Mesenchymal stem cell (in vitro differentiated cells and primary cell): ENCODE measurements around the gene HIP1.

Experiments
- DNase-seq: peaks from one replicate; pipeline ENCODE4 v3.0.0-alpha.2; 2013
- H2AFZ ChIP-seq: one replicate; pipeline ENCODE4 v1.6.1; 2013; ENCODE audit warnings: low read depth, mild to moderate bottlenecking, control low read depth, inconsistent platforms, low read length, moderate library complexity
- H2AK5ac ChIP-seq: 2 replicates; pipeline ENCODE4 v1.6.1; 2013; ENCODE audit warnings: low read length, moderate library complexity, mild to moderate bottlenecking, inconsistent platforms; ENCODE audit not compliant: severe bottlenecking
- H2BK120ac ChIP-seq: one replicate; pipeline ENCODE4 v1.6.1; 2013; ENCODE audit warnings: low read depth, mild to moderate bottlenecking, inconsistent platforms, low read length, moderate library complexity
- H2BK12ac ChIP-seq, 2 experiments: one replicate each; pipeline ENCODE4 v1.6.1; 2013; ENCODE audit warnings: inconsistent platforms in 2 of 2, low read length in 2 of 2, mild to moderate bottlenecking in 2 of 2, moderate library complexity in 2 of 2, control low read depth in 1 of 2
- H2BK15ac ChIP-seq: one replicate; pipeline ENCODE4 v1.6.1; 2013; ENCODE audit warnings: mild to moderate bottlenecking, low read depth, inconsistent platforms; ENCODE audit not compliant: poor library complexity, severe bottlenecking
- H2BK5ac ChIP-seq: 2 replicates; pipeline ENCODE4 v1.6.1; 2013; ENCODE audit warnings: low read depth, mild to moderate bottlenecking, low read length, control low read depth, inconsistent platforms; ENCODE audit not compliant: poor library complexity, severe bottlenecking
- H3K14ac ChIP-seq, 2 experiments: one replicate each; pipeline ENCODE4 v1.6.1; 2013; ENCODE audit warnings: inconsistent platforms in 2 of 2, low read length in 2 of 2, control low read depth in 1 of 2, mild to moderate bottlenecking in 1 of 2, moderate library complexity in 1 of 2
- H3K18ac ChIP-seq, 2 experiments: one replicate each; pipeline ENCODE4 v1.6.1; 2013; ENCODE audit warnings: inconsistent platforms in 2 of 2, low read length in 2 of 2, control low read depth in 1 of 2, low read depth in 1 of 2, mild to moderate bottlenecking in 1 of 2
- H3K23ac ChIP-seq, 2 experiments: one replicate each; pipeline ENCODE4 v1.6.1; 2013; ENCODE audit warnings: inconsistent platforms in 2 of 2, low read length in 2 of 2, mild to moderate bottlenecking in 2 of 2, moderate library complexity in 2 of 2, control low read depth in 1 of 2
- H3K27ac ChIP-seq: 2 replicates; pipeline ENCODE4 v1.5.1; 2013; ENCODE audit warnings: mild to moderate bottlenecking, moderate library complexity, low read length, control low read depth, inconsistent platforms; ENCODE audit not compliant: poor library complexity, severe bottlenecking
- H3K27me3 ChIP-seq, 2 experiments: 2 replicates each; pipeline versions ENCODE4 v1.6.1 to v1.7.0; 2013; ENCODE audit warnings: low read length in 2 of 2, mild to moderate bottlenecking in 2 of 2, moderate library complexity in 2 of 2, control low read depth in 1 of 2, inconsistent platforms in 1 of 2; ENCODE audit not compliant: control insufficient read depth in 1 of 2, insufficient read depth in 1 of 2
- H3K36me3 ChIP-seq, 2 experiments: 2 replicates each; pipeline versions ENCODE4 v1.6.1 to v1.7.0; 2013; ENCODE audit warnings: low read length in 2 of 2, control low read depth in 1 of 2, inconsistent platforms in 1 of 2, low read depth in 1 of 2, mild to moderate bottlenecking in 1 of 2; ENCODE audit not compliant: insufficient read depth in 2 of 2, control insufficient read depth in 1 of 2
- H3K4ac ChIP-seq, 2 experiments: one replicate each; pipeline ENCODE4 v1.6.1; 2013; ENCODE audit warnings: inconsistent platforms in 2 of 2, low read length in 2 of 2, mild to moderate bottlenecking in 2 of 2, moderate library complexity in 2 of 2, control low read depth in 1 of 2, low read depth in 1 of 2
- H3K4me1 ChIP-seq: 2 replicates; pipeline ENCODE4 v1.6.1; 2013; ENCODE audit warnings: low read depth, low read length, control low read depth; ENCODE audit not compliant: control insufficient read depth, insufficient read depth
- H3K4me2 ChIP-seq: 2 replicates; pipeline ENCODE4 v1.6.1; 2013; ENCODE audit warnings: low read length, mild to moderate bottlenecking, inconsistent platforms; ENCODE audit not compliant: poor library complexity, severe bottlenecking
- H3K4me3 ChIP-seq, 2 experiments: 2 replicates each; pipeline versions ENCODE4 v1.5.1 to v1.7.0; 2013; ENCODE audit warnings: low read length in 2 of 2, mild to moderate bottlenecking in 2 of 2, control low read depth in 1 of 2, low read depth in 1 of 2; ENCODE audit not compliant: insufficient read depth in 1 of 2
- H3K79me1 ChIP-seq: replicated peaks from 2 replicates; pipeline ENCODE4 v1.6.1; 2013; ENCODE audit warnings: mild to moderate bottlenecking, control low read depth, low read length, inconsistent platforms; ENCODE audit not compliant: poor library complexity, severe bottlenecking
- H3K9ac ChIP-seq: 2 replicates; pipeline ENCODE4 v1.7.0; 2013; ENCODE audit warnings: mild to moderate bottlenecking, low read length, moderate library complexity
- H3K9me3 ChIP-seq: 2 replicates; pipeline ENCODE4 v1.7.0; 2013; ENCODE audit warnings: mild to moderate bottlenecking, low read length; ENCODE audit not compliant: control insufficient read depth
- H4K8ac ChIP-seq: one replicate; pipeline ENCODE4 v1.6.1; 2013; ENCODE audit warnings: inconsistent platforms, mild to moderate bottlenecking, low read length, moderate library complexity
- H4K91ac ChIP-seq: one replicate; pipeline ENCODE4 v1.6.1; 2013; ENCODE audit warnings: mild to moderate bottlenecking, low read length, inconsistent platforms
- WGBS: methylation state at CpG from one replicate; pipeline ENCODE4 v1.1.7; 2013; ENCODE audit warnings: mixed read lengths; 5-methylcytosine and 5-hydroxymethylcytosine counted together

HIP1 gene

DNA sequence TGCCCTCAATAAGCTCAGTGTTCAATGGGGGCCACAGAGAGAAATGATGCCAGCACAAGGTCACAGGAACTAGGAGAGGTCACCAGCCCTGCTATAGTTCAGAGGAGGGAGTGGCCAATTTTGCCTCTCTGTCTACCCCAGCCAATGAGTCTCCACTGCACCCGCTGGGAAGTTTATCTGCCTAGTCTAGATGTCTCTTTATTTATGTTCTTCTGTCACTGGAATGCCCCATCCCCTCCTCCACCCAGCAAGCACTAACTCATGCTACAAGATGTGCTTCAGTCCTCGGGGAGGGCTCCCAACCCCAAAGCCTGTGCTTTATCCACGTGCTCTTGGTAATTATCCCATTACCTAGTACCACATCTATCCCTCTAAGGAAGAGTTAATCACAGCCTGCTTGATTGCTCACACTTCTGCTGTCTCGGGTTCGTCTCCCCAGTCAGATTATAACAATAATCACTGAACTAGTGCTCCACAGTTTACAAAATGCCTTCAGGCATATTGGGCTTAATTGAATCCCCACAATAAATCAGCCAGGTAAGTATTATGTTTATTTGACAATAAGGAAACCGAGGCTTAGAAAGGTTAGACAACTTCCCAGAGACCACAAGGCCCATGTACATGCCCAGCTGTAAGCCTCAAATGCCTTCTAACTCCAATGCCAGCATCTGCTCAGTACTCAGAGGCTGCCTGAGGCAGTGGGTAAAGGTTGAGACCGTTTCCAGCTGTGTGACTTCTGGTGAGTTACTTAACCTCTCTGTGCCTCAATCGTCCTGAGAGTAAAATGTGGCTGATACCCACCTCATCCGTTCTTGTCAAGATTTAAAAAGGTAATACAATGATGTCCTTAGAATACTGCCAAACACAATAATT lies 3.9 kb downstream of the HIP1 start:
- H3K36me3 ChIP-seq = no peaks in the 10 kb centered on the region
- no peaks in the 10 kb centered on the region for H3K27me3 ChIP-seq
- H3K4ac ChIP-seq = peak overlapping the region in 1 of 2 experiments; percentile 42
- no peak overlapping the region for H3K4me2 ChIP-seq
- no peak overlapping the region for H4K91ac ChIP-seq
- peak overlapping the region; percentile 47 for H4K8ac ChIP-seq
- H2AK5ac ChIP-seq = no peak overlapping the region
- H3K4me3 ChIP-seq = no peak overlapping the region
- H2BK120ac ChIP-seq = no peak overlapping the region
- H2AFZ ChIP-seq = no peak overlapping the region
- no peak overlapping the region for H3K9ac ChIP-seq
- H3K23ac ChIP-seq = no peak overlapping the region
- H3K4me1 ChIP-seq = peaks cover 27% of the 10 kb centered on the region
- no peak overlapping the region for H3K27ac ChIP-seq
- no peak overlapping the region for H2BK5ac ChIP-seq
- H3K9me3 ChIP-seq = no peaks in the 10 kb centered on the region
- H3K14ac ChIP-seq = no peak overlapping the region
- 40% methylated on average over 6 of the region's 9 CpGs for WGBS
- DNase-seq = peak; percentile 86
- peak overlapping the region; percentile 3 to 31 for H3K18ac ChIP-seq
- peaks cover 18% of the 10 kb centered on the region for H3K79me1 ChIP-seq
- peak overlapping the region; percentile 12 to 37 for H2BK12ac ChIP-seq
- H2BK15ac ChIP-seq = no peak overlapping the region

DNA sequence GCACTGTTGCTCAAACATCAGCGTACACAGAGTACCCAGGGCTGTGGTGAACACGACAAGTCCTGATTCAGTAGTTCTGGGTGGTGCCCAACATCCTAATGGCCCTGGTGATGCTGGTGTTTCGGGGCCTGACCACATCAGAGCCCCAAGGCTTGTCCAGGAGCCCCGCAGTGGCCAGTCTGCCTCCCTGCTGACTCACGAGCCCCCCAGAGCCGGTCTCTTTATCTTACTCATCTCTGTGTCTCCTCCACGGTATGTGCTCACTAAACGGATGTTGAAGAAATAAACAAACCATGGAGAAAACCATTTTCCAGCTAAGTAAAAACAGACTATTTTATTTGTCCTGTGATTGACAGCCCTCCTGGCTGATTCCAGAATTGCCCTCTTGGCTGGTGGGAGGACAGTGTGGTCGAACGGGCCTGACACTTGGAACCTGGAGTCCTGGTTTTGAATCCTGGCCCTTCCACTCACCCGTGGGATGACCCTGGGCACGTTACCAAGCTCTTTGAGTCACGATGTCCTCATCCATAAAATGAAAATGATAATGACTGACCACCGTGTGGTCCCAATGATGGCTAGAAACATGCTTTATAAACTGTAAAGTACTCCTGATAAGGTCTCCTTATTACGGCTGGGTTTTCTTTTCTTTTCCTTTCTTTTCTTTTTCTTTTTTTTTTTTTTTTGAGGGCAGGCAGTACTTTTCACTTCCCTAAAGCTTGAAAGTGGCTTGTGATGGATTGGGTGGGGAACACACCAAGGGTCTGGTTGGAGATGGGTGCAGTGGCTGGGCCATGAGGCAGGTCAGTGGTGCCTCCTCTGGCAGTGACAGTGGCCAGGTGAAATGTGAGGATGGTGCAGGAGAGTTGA lies 5.7 kb downstream of the HIP1 start:
- Histone ChIP-seq H2AFZ (no peak overlapping the region), H2BK5ac (no peak overlapping the region), H3K4me2 (peak overlapping the region; percentile 39), H3K4me1 (peaks cover 27% of the 10 kb centered on the region), H3K79me1 (peaks cover 14% of the 10 kb centered on the region), H3K4ac (peak overlapping the region; percentile 56 to 97), H2AK5ac (peak overlapping the region; percentile 87), H4K91ac (peak overlapping the region; percentile 93), H3K9ac (peak overlapping the region; percentile 53), H3K27me3 (no peaks in the 10 kb centered on the region), H3K18ac (peak overlapping the region; percentile 71 to 96), H3K36me3 (no peaks in the 10 kb centered on the region), H3K23ac (no peak overlapping the region), H3K9me3 (no peaks in the 10 kb centered on the region), H3K27ac (peak overlapping the region; percentile 76), H3K4me3 (peak overlapping the region in 1 of 2 experiments; percentile 12), H2BK12ac (peak overlapping the region in 1 of 2 experiments; percentile 98), H2BK120ac (peak overlapping the region; percentile 71), H3K14ac (peak overlapping the region in 1 of 2 experiments; percentile 82), H4K8ac (peak overlapping the region; percentile 74), H2BK15ac (peak overlapping the region; percentile 55)
- DNase-seq = peak; percentile 97
- 2% methylated on average over 9 of the region's 15 CpGs for WGBS

DNA sequence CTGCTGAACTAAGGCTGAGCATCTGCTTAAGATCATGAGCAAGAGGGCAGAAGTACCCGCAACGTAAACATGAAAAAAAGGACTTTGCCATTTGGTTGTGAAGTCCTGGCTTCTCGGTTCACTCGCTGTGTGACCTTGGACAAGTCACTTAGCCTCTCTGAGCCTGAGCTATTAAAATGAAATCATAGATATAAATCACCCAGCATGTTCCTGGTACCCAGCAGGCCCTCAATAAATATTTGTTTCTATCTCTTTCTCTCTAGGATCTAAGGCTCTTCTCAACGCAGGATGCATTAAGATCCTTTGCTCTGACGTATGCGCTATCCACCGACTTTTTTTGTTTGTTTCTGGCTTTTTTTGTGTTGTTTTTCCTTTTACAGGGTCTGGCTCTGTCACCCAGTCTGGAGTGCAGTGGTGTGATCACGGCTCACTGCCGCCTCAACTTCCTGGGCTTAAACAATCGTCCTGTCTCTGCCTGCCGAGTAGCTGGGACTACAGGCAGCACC lies 6.7 kb downstream of the HIP1 start:
- DNase-seq = peak; percentile 61
- peak overlapping the region; percentile 11 for H2BK120ac ChIP-seq
- H3K4me2 ChIP-seq = no peak overlapping the region
- no peak overlapping the region for H3K4me3 ChIP-seq
- H2AK5ac ChIP-seq = peak overlapping the region; percentile 45
- H3K9ac ChIP-seq = peak overlapping the region; percentile 53
- H4K8ac ChIP-seq = no peak overlapping the region
- no peaks in the 10 kb centered on the region for H3K27me3 ChIP-seq
- peak overlapping the region; percentile 57 for H2BK15ac ChIP-seq
- H3K4ac ChIP-seq = peak overlapping the region; percentile 31 to 60
- WGBS = 60% methylated on average over 12 of the region's 12 CpGs
- H3K14ac ChIP-seq = no peak overlapping the region
- H2BK12ac ChIP-seq = peak overlapping the region; percentile 3 to 72
- H2BK5ac ChIP-seq = no peak overlapping the region
- no peaks in the 10 kb centered on the region for H3K9me3 ChIP-seq
- peaks cover 26% of the 10 kb centered on the region for H3K4me1 ChIP-seq
- no peaks in the 10 kb centered on the region for H3K36me3 ChIP-seq
- peak overlapping the region; percentile 89 for H4K91ac ChIP-seq
- H2AFZ ChIP-seq = no peak overlapping the region
- H3K23ac ChIP-seq = no peak overlapping the region
- H3K27ac ChIP-seq = peak overlapping the region; percentile 76
- H3K18ac ChIP-seq = peak overlapping the region; percentile 34 to 71
- peaks cover 10% of the 10 kb centered on the region for H3K79me1 ChIP-seq
